Tibial artery (tissue), 4 donors: ENCODE measurements around the gene ARL15.

Experiments used
- DNase-seq, 2 donors: peaks; one replicate each; pipeline ENCODE4 v3.0.0-alpha.2; 2019
- H3K27ac ChIP-seq, 2 donors: fragments of 200-600 bp; sonication (generic) in 1 of 2; 1 replicate in 1 of 2; 2 replicates in 1 of 2; pipeline ENCODE4 v1.5.1; 2018 to 2019; ENCODE audit warnings: mild to moderate bottlenecking in 1 of 2
- H3K27me3 ChIP-seq, 2 donors: fragments of 200-600 bp; sonication (generic) in 1 of 2; one replicate each; pipeline versions ENCODE4 v1.5.1 to v1.6.0; 2016 to 2019
- H3K36me3 ChIP-seq, 3 donors: fragments of 200-600 bp; sonication (generic) in 2 of 3; one replicate each; pipeline ENCODE4 v1.5.1; 2016 to 2019; ENCODE audit warnings: mild to moderate bottlenecking in 2 of 3
- H3K4me1 ChIP-seq, 4 donors: fragments of 200-600 bp; sonication (generic) in 2 of 4; 1 replicate in 3 of 4; 2 replicates in 1 of 4; pipeline ENCODE4 v1.5.1; 2016 to 2019
- H3K4me3 ChIP-seq, 2 donors: fragments of 200-600 bp; sonication (generic) in 1 of 2; 1 replicate in 1 of 2; 2 replicates in 1 of 2; pipeline ENCODE4 v1.5.1; 2018 to 2019; ENCODE audit warnings: mild to moderate bottlenecking in 2 of 2
- H3K9me3 ChIP-seq, 3 donors: fragments of 200-600 bp; sonication (generic) in 1 of 3; one replicate each; pipeline ENCODE4 v1.5.1; 2016 to 2019
- intact Hi-C: fragments of 100-400 bp; cut with DNase I; formaldehyde crosslinking; loops from one replicate; pipeline ENCODE4 v1.15.0; 2023; ENCODE audit warnings: low total_unique reads
- TF ChIP-seq, protein P1 (sequence below), 2 experiments: fragments of 200-600 bp in 1 of 2; fragments of 450-650 bp in 1 of 2; IDR thresholded peaks; one replicate each; pipeline ENCODE4 v1.5.1; 2017 to 2019; ENCODE audit warnings: antibody characterized with exemption in 2 of 2, mild to moderate bottlenecking in 1 of 2, moderate library complexity in 1 of 2

ARL15 gene

DNA sequence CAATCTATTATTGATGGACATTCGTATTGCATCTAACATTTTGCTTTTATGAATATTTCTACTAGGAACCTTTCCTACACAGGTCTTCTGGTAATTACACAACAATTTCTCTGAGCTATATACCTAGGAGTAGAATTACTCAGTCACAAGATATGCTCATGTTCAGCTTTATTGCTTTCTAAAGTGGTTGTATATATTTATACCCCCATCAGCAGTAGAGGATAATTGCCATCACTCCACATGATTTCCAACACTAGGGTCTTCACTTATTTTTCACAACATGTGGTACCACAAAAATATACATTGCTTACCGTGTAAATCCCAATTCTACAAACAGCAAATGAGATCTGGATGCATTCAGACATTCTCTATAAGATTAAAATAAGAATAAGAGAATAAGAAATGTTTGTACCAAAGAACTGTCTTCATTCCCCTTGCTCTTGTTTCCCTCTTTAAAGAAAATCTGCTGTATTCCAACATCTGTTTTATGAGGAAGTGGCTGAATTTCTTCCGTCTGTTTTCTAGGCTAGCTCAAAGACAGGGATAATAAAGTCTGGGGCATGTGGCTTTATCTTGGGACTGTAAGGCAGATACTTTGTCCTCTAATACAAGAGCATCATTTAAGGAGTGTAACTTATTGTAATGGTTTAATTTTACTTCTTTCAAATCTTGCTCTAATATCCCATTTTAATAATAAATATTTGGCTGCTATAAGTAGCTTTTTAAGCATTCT, 28.2 kb downstream of the ARL15 start:
- H3K4me1 ChIP-seq = peaks cover 0 to 4% (median 0%) of the 10 kb centered on the region in 4 donors
- intact Hi-C loops = no loop called here
- no peak for DNase-seq
- no peak overlapping the region for H3K27ac ChIP-seq
- H3K27me3 ChIP-seq = no peaks in the 10 kb centered on the region
- no peaks in the 10 kb centered on the region for H3K9me3 ChIP-seq
- no peak overlapping the region for H3K4me3 ChIP-seq
- TF ChIP-seq, protein P1, sequence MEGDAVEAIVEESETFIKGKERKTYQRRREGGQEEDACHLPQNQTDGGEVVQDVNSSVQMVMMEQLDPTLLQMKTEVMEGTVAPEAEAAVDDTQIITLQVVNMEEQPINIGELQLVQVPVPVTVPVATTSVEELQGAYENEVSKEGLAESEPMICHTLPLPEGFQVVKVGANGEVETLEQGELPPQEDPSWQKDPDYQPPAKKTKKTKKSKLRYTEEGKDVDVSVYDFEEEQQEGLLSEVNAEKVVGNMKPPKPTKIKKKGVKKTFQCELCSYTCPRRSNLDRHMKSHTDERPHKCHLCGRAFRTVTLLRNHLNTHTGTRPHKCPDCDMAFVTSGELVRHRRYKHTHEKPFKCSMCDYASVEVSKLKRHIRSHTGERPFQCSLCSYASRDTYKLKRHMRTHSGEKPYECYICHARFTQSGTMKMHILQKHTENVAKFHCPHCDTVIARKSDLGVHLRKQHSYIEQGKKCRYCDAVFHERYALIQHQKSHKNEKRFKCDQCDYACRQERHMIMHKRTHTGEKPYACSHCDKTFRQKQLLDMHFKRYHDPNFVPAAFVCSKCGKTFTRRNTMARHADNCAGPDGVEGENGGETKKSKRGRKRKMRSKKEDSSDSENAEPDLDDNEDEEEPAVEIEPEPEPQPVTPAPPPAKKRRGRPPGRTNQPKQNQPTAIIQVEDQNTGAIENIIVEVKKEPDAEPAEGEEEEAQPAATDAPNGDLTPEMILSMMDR (IDR thresholded peaks at IDR 0.05) = no peak
- no peaks in the 10 kb centered on the region for H3K36me3 ChIP-seq

DNA sequence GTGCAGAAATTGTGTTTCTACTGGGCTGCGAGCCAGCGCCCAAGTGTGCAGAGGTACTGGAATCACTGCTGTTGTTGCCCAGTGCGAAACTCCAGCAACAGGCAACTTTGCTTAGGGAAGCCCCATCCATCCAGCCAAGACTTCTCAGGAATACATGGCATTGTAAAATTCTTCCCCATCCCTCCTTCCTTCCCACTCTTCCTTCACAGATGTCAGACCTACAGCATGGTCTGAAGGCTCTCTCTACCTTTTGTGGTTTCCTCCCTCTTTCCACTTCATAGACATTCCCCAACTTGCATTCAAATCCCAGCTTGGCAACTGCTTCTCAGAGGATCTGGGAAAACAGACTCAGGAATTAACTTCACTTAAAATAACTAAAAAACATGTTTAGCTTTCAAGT, 30.4 kb downstream of the ARL15 start:
- TF ChIP-seq, protein P1 (IDR thresholded peaks at IDR 0.05) = no peak
- Histone ChIP-seq H3K27ac (no peak overlapping the region), H3K4me1 (peaks cover 0 to 4% (median 0%) of the 10 kb centered on the region in 4 donors), H3K36me3 (no peaks in the 10 kb centered on the region), H3K27me3 (no peaks in the 10 kb centered on the region), H3K4me3 (no peak overlapping the region), H3K9me3 (no peaks in the 10 kb centered on the region)
- no peak for DNase-seq
- intact Hi-C loops = no loop called here

DNA sequence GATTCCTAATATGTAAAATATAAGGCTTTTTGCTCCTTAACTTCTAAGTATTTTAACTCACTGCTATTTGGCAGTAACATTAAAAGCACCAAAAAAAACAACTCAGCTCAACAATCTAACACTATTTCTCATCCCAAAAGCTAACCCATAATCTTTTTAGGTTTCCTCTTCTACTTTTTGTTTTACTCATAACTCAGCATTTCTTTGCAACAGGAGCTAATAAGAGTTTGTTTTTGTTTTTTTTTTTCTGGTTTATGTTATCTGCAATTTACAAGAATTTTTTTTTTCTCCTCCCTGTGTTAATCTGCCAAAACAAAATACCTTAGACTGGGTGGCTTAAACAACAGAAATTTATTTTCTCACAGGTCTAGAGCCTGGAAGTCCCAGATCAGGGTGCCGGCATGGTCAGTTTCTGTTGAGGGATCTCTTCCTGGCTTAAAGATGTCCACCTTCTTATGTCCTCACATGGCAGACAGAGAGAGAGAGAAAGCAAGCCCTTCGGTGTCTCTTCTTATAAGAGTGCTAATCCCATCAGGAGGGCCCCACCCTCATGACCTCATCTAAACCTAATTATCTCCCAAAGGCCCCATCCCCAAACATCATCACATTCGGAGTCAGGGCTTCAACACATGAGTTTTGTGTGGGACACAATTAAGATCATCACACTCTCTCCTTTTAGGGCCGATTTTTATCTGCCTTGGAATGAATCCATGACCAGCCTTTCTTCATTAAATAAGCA, 31.2 kb downstream of the ARL15 start:
- Histone ChIP-seq H3K36me3 (no peaks in the 10 kb centered on the region), H3K27ac (no peak overlapping the region), H3K27me3 (no peaks in the 10 kb centered on the region), H3K4me1 (peaks cover 0 to 4% (median 0%) of the 10 kb centered on the region in 4 donors), H3K9me3 (no peaks in the 10 kb centered on the region), H3K4me3 (no peak overlapping the region)
- DNase-seq = no peak
- TF ChIP-seq, protein P1 (IDR thresholded peaks at IDR 0.05) = no peak
- intact Hi-C loops = no loop called here

DNA sequence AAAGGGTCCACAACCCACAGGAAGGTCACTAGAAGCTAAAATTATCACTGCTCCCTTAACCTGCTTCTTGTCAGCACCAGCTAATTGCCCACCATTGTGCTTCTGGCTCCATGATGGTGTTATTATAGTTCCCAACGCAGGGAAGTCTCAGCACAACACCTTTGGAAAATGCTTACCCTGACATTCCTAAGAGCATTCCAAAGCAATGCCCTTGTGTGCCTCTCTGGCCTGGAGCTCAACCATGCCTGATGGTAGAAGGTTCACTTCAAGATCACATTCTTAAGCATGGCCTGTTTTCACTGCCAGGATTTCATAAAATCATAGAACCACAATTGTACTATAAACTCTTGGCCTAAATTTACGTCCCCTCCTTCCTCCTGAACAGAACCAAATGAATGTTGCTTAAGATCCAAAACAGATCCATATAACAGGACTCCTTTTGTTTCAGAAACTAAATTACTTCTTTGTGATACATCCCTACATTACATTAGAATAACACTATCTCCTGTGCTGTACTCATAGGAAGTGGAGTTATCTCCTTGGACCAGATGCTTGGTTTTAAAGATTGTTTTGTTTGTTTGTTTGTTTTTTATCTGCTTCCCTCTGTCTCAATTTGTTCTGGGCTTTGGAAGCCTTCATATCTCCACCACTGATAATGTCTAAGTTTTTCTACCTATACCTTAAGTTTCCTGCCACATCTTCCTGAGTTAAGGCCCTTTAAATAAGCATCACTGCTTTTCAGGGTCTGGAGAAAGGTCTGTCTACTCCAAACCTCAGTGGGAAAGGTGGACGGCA, 32.1 kb downstream of the ARL15 start:
- Histone ChIP-seq H3K4me3 (no peak overlapping the region), H3K27ac (no peak overlapping the region), H3K4me1 (peaks cover 0 to 4% (median 0%) of the 10 kb centered on the region in 4 donors), H3K9me3 (no peaks in the 10 kb centered on the region), H3K36me3 (no peaks in the 10 kb centered on the region), H3K27me3 (no peaks in the 10 kb centered on the region)
- intact Hi-C loops = no loop called here
- TF ChIP-seq, protein P1 (IDR thresholded peaks at IDR 0.05) = no peak
- DNase-seq = no peak

DNA sequence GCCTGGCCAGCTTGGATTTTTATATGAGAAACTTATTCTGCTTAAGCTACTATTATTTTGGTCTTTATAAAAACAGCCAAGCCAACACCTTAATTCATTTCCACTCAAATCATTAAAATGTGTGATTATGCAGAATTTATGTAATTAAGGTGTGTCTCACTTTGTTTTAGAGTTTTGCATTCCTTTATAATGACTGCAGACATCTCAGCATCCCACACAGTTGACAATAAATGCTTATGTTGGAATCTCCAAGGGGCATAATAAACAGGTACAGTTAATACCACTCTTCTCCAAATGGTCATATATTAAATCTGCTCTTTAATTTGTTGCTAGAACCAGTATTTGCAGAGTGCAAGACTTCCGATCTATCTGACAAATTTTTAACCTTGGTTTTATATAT, 34.3 kb downstream of the ARL15 start:
- Histone ChIP-seq H3K36me3 (no peaks in the 10 kb centered on the region), H3K9me3 (no peaks in the 10 kb centered on the region), H3K27ac (no peak overlapping the region), H3K4me3 (no peak overlapping the region), H3K27me3 (no peaks in the 10 kb centered on the region), H3K4me1 (peaks cover 0 to 4% (median 0%) of the 10 kb centered on the region in 4 donors)
- no peak for DNase-seq
- intact Hi-C loops = no loop called here
- TF ChIP-seq, protein P1 (IDR thresholded peaks at IDR 0.05) = no peak
